Measurements from ENCODE around the gene SUGCT.

SUGCT gene

GRCh38 chr7:40200791-40201190, 66.0 kb downstream of the SUGCT start:
- no peaks in the 10 kb centered on the region for H3K79me2 ChIP-seq (ENCODE audit: low read length)
- H3K4me2 ChIP-seq (ENCODE audit: low read length): no peak overlapping the region
- no peak overlapping the region for H3K9ac ChIP-seq (ENCODE audit: low read length)

GRCh38 chr7:40202851-40203250, 68.0 kb downstream of the SUGCT start:
- Histone ChIP-seq H2AFZ (ENCODE audit: low read depth, low read length) (no peak overlapping the region), H3K4me2 (ENCODE audit: low read length) (no peak overlapping the region), H3K36me3 (replicated peaks; ENCODE audit: low read depth, low read length) (no peaks in the 10 kb centered on the region), H3K79me2 (ENCODE audit: low read length) (no peaks in the 10 kb centered on the region), H3K9ac (ENCODE audit: low read length) (no peak overlapping the region), H4K20me1 (ENCODE audit: insufficient read depth, low read length) (no peaks in the 10 kb centered on the region), H3K4me3 (ENCODE audit: low read length) (no peak overlapping the region), H3K9me3 (ENCODE audit: insufficient read depth, low read length) (no peaks in the 10 kb centered on the region), H3K27ac (ENCODE audit: low read length) (no peak overlapping the region), H3K27me3 (ENCODE audit: low read depth, low read length) (peaks cover 8% of the 10 kb centered on the region), H3K4me1 (ENCODE audit: low read length) (no peaks in the 10 kb centered on the region)
- TF ChIP-seq CTCF (IDR thresholded peaks at IDR 0.05; ENCODE audit: low read depth, low read length) (no peak), EZH2phosphoT487 (IDR thresholded peaks at IDR 0.05; ENCODE audit: low read depth) (no peak)

More at GRCh38 chr7:40200791-40201190, 66.0 kb downstream of the SUGCT start:
- H2AFZ ChIP-seq (ENCODE audit: low read depth, low read length): no peak overlapping the region
- H3K9me3 ChIP-seq (ENCODE audit: insufficient read depth, low read length): no peaks in the 10 kb centered on the region
- H3K27me3 ChIP-seq (ENCODE audit: low read depth, low read length): peaks cover 7% of the 10 kb centered on the region
- no peak for TF ChIP-seq EZH2phosphoT487 (IDR thresholded peaks at IDR 0.05; ENCODE audit: low read depth)
- no peak for TF ChIP-seq CTCF (IDR thresholded peaks at IDR 0.05; ENCODE audit: low read depth, low read length)
- no peak overlapping the region for H3K4me3 ChIP-seq (ENCODE audit: low read length)
- H3K36me3 ChIP-seq (replicated peaks; ENCODE audit: low read depth, low read length): no peaks in the 10 kb centered on the region
- no peaks in the 10 kb centered on the region for H3K4me1 ChIP-seq (ENCODE audit: low read length)
- H4K20me1 ChIP-seq (ENCODE audit: insufficient read depth, low read length): no peaks in the 10 kb centered on the region
- no peak overlapping the region for H3K27ac ChIP-seq (ENCODE audit: low read length)

DNA sequence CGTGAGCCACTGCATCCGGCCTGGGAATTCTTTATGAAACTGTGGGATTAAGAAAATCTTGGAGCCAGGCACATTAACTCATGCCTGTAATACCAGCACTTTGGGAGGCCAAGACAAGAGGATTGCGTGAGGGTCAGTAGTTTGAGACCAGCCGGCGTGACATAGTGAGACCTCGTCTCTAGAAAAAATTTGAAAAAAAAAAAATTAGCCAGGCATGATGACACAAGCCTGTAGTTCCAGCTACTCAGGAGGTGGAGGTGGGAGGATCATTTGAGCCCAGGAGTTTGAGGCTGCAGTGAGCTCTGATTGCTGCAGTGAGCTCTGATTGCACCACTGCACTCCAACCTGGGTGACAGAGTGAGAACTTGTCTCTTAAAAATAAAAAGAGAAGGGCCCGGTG, 69.8 kb downstream of the SUGCT start:
- Histone ChIP-seq H3K9ac (ENCODE audit: low read length) (no peak overlapping the region), H3K36me3 (replicated peaks; ENCODE audit: low read depth, low read length) (no peaks in the 10 kb centered on the region)

GRCh38 chr7:40205992-40206391, 71.2 kb downstream of the SUGCT start:
- Histone ChIP-seq H3K9me3 (ENCODE audit: insufficient read depth, low read length) (no peaks in the 10 kb centered on the region), H4K20me1 (ENCODE audit: insufficient read depth, low read length) (no peaks in the 10 kb centered on the region), H3K27ac (ENCODE audit: low read length) (no peak overlapping the region), H3K4me2 (ENCODE audit: low read length) (no peak overlapping the region), H2AFZ (ENCODE audit: low read depth, low read length) (no peak overlapping the region), H3K4me3 (ENCODE audit: low read length) (no peak overlapping the region), H3K4me1 (ENCODE audit: low read length) (no peaks in the 10 kb centered on the region), H3K36me3 (replicated peaks; ENCODE audit: low read depth, low read length) (no peaks in the 10 kb centered on the region), H3K9ac (ENCODE audit: low read length) (no peak overlapping the region), H3K27me3 (ENCODE audit: low read depth, low read length) (peaks cover 12% of the 10 kb centered on the region), H3K79me2 (ENCODE audit: low read length) (no peaks in the 10 kb centered on the region)
- no peak for TF ChIP-seq CTCF (IDR thresholded peaks at IDR 0.05; ENCODE audit: low read depth, low read length)
- no peak for TF ChIP-seq EZH2phosphoT487 (IDR thresholded peaks at IDR 0.05; ENCODE audit: low read depth)

More for the DNA sequence above, 69.8 kb downstream of the SUGCT start:
- H3K4me3 ChIP-seq (ENCODE audit: low read length): no peak overlapping the region
- no peak overlapping the region for H3K27ac ChIP-seq (ENCODE audit: low read length)
- TF ChIP-seq CTCF (IDR thresholded peaks at IDR 0.05; ENCODE audit: low read depth, low read length): no peak
- no peak for TF ChIP-seq EZH2phosphoT487 (IDR thresholded peaks at IDR 0.05; ENCODE audit: low read depth)
- no peaks in the 10 kb centered on the region for H3K9me3 ChIP-seq (ENCODE audit: insufficient read depth, low read length)
- H2AFZ ChIP-seq (ENCODE audit: low read depth, low read length): no peak overlapping the region
- H4K20me1 ChIP-seq (ENCODE audit: insufficient read depth, low read length): no peaks in the 10 kb centered on the region
- peaks cover 12% of the 10 kb centered on the region for H3K27me3 ChIP-seq (ENCODE audit: low read depth, low read length)
- H3K4me2 ChIP-seq (ENCODE audit: low read length): no peak overlapping the region
- no peaks in the 10 kb centered on the region for H3K4me1 ChIP-seq (ENCODE audit: low read length)
- no peaks in the 10 kb centered on the region for H3K79me2 ChIP-seq (ENCODE audit: low read length)
